ENCODE data around the gene KRTAP12-3. TPM values are rescaled to one million over a fixed set of nuclear protein-coding genes. Genes with fewer than 3 reads are reported as not detected.
"Not testable (repeated sequence)": the region's sequence is repeated elsewhere in the genome, so short reads cannot be mapped to it uniquely, and the experiment has no call there.

The KRTAP12-3 gene
- total RNA-seq (not detected), polyA plus RNA-seq (ENCODE audit: insufficient read depth, low read depth, low replicate concordance) (not detected)
- long read RNA-seq, donor 1, result 0 reads
- long read RNA-seq, donor 2, result 0 reads

GRCh38 chr21:44657635-44658540 is at the start of gene KRTAP12-3:
KRTAP12-3 (plus strand) TSS chr21:44657932; CDS start chr21:44657980, 48 bp downstream.
- Histone ChIP-seq H3K4me1 (no peaks in the 10 kb centered on the region), H3K36me3 (ENCODE audit: low read depth, missing control alignments) (no peaks in the 10 kb centered on the region), H3K27ac (no peak within 1 kb of the TSS), H3K9me3 (no peaks in the 10 kb centered on the region), H3K27me3 (no peaks in the 10 kb centered on the region), H3K4me3 (no peak within 1 kb of the TSS)
- no peak for DNase-seq
- intact Hi-C loops (cut with DNase I; ENCODE audit: low total_unique reads), result no loop called here
- TF ChIP-seq POLR2A (IDR thresholded peaks at IDR 0.05), result no peak
- TF ChIP-seq CTCF (IDR thresholded peaks at IDR 0.05), result no peak
- WGBS, 2 donors, result 80% methylated on average over 24 to 26 of the region's 26 CpGs

- no peak for TF ChIP-seq CTCF (IDR thresholded peaks at IDR 0.05)
- TF ChIP-seq POLR2A (IDR thresholded peaks at IDR 0.05), result no peak
- no peak overlapping the region for H3K4me3 ChIP-seq
- intact Hi-C loops (cut with DNase I; ENCODE audit: low total_unique reads), result no loop called here
- no peaks in the 10 kb centered on the region for H3K36me3 ChIP-seq (ENCODE audit: low read depth, missing control alignments)
- no peaks in the 10 kb centered on the region for H3K27me3 ChIP-seq
- H3K9me3 ChIP-seq, result no peaks in the 10 kb centered on the region
- H3K4me1 ChIP-seq, result no peaks in the 10 kb centered on the region
- DNase-seq, result no peak
- H3K27ac ChIP-seq, result no peak overlapping the region
Measured at GRCh38 chr21:44609193-44609592, 48.5 kb upstream of the KRTAP12-3 start.

GRCh38 chr21:44610157-44610843 is 47.4 kb upstream of the KRTAP12-3 start:
- H3K4me3 ChIP-seq; H3K27me3 ChIP-seq; H3K9me3 ChIP-seq; DNase-seq; intact Hi-C loops (cut with DNase I; ENCODE audit: low total_unique reads); H3K27ac ChIP-seq; H3K4me1 ChIP-seq; H3K36me3 ChIP-seq (ENCODE audit: low read depth, missing control alignments): not testable (repeated sequence)
- 91 to 97% methylated on average over 7 of the region's 7 CpGs for WGBS, 2 donors

- WGBS, 2 donors, result 88 to 91% methylated on average over 4 of the region's 4 CpGs
- H3K27ac ChIP-seq, result no peak overlapping the region
- no peaks in the 10 kb centered on the region for H3K27me3 ChIP-seq
- no peak for TF ChIP-seq CTCF (IDR thresholded peaks at IDR 0.05)
- no peak for TF ChIP-seq POLR2A (IDR thresholded peaks at IDR 0.05)
- no peaks in the 10 kb centered on the region for H3K4me1 ChIP-seq
- intact Hi-C loops (cut with DNase I; ENCODE audit: low total_unique reads), result no loop called here
- no peaks in the 10 kb centered on the region for H3K36me3 ChIP-seq (ENCODE audit: low read depth, missing control alignments)
- no peak for DNase-seq
- H3K4me3 ChIP-seq, result no peak overlapping the region
- no peaks in the 10 kb centered on the region for H3K9me3 ChIP-seq
Measured at GRCh38 chr21:44611551-44611950, 46.2 kb upstream of the KRTAP12-3 start.

GRCh38 chr21:44612029-44612486 is 45.7 kb upstream of the KRTAP12-3 start, which contains the start of gene KRTAP10-8:
KRTAP10-8 (plus strand) TSS chr21:44612079; CDS start chr21:44612101, 22 bp downstream.
- no peaks in the 10 kb centered on the region for H3K36me3 ChIP-seq (ENCODE audit: low read depth, missing control alignments)
- intact Hi-C loops (cut with DNase I; ENCODE audit: low total_unique reads), result no loop called here
- no peaks in the 10 kb centered on the region for H3K4me1 ChIP-seq
- H3K9me3 ChIP-seq, result no peaks in the 10 kb centered on the region
- 85% methylated on average over 8 of the region's 8 CpGs; no CpG with 5 or more reads in 1 of the 2 donors for WGBS, 2 donors
- H3K27me3 ChIP-seq, result no peaks in the 10 kb centered on the region
- H3K4me3 ChIP-seq, result no peak within 1 kb of the TSS
- no peak for TF ChIP-seq CTCF (IDR thresholded peaks at IDR 0.05)
- no peak for TF ChIP-seq POLR2A (IDR thresholded peaks at IDR 0.05)
- H3K27ac ChIP-seq, result no peak within 1 kb of the TSS
- DNase-seq, result no peak

Measured in testis (tissue), 5 donors.